HL-60 (cell line): ENCODE data around the gene SRGAP3.

Experiments
- DNase-seq, 2 experiments: peaks; one replicate each; pipeline ENCODE4 v3.0.0-alpha.2; 2010 to 2020; ENCODE audit warnings: low read depth in 1 of 2, low spot score in 1 of 2
- H3K27ac ChIP-seq: fragments of 250-450 bp; sonication (Bioruptor Pico); replicated peaks from 2 replicates; pipeline ENCODE4 v1.5.1; 2020; ENCODE audit warnings: mild to moderate bottlenecking, moderate library complexity
- H3K27me3 ChIP-seq: fragments of 250-450 bp; sonication (Bioruptor Pico); 2 replicates; pipeline ENCODE4 v1.5.1; 2021; ENCODE audit warnings: mild to moderate bottlenecking, moderate library complexity; ENCODE audit not compliant: insufficient read depth, poor library complexity, severe bottlenecking
- H3K4me3 ChIP-seq: replicated peaks from 2 replicates; pipeline ENCODE4 v1.5.1; 2011; ENCODE audit warnings: mild to moderate bottlenecking, control low read depth, low read length; ENCODE audit not compliant: insufficient read depth
- GABPA ChIP-seq: IDR thresholded peaks from 2 replicates; pipeline ENCODE4 v1.6.1; 2012; ENCODE audit warnings: low read depth
- POLR2AphosphoS5 ChIP-seq: IDR thresholded peaks from 2 replicates; pipeline ENCODE4 v1.6.1; 2012; ENCODE audit warnings: low read depth
- SPI1 ChIP-seq: IDR thresholded peaks from 2 replicates; pipeline ENCODE4 v1.6.1; 2012; ENCODE audit warnings: low read depth, mild to moderate bottlenecking, borderline replicate concordance
- TF ChIP-seq, protein P1 (sequence below): IDR thresholded peaks from 2 replicates; pipeline ENCODE4 v1.6.1; 2012; ENCODE audit warnings: low read depth; ENCODE audit not compliant: insufficient replicate concordance
- TF ChIP-seq, protein P2 (sequence below): IDR thresholded peaks from one replicate; pipeline ENCODE4 v1.5.1; 2011; ENCODE audit warnings: low read length, control low read depth, inconsistent platforms; ENCODE audit not compliant: insufficient read depth

SRGAP3 gene

DNA sequence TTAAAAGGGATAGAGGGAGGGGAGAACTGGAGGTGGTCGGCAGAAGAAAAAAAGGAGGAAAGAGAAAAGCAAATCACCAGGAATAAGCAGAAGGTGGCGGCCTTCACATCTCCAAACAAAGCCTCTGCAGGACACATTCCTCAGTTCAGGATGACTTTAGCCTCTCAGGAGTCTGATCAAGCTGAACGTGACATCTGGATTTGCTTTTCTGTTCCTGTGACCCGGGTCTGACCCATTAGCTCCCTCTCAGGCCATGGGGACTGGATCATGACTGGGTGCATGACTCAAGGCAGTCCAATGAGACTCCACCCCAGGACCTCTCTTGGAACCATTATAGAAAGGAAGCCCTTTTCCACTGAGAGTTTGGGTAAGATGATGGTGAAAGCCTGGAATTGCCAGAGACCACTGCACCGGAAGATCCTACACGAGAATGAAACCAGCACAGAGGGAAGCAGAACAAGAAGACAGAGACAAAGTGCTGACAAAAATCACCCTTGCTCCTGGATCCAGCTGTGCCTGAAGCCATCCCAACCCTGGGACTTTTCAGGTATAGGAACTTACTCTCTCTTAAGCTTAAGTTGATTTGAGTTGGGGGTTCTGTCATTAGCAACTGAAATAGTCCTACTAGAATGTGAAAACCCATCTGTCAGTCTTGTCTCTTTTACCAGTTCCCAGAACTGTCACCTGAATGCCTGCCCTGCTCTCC lies 240.7 kb downstream of the SRGAP3 start:
- Histone ChIP-seq H3K4me3 (no peak overlapping the region), H3K27ac (no peak overlapping the region), H3K27me3 (no peaks in the 10 kb centered on the region)
- no peak for DNase-seq
- TF ChIP-seq SPI1 (no peak), POLR2AphosphoS5 (no peak), GABPA (no peak)
- TF ChIP-seq, protein P1, sequence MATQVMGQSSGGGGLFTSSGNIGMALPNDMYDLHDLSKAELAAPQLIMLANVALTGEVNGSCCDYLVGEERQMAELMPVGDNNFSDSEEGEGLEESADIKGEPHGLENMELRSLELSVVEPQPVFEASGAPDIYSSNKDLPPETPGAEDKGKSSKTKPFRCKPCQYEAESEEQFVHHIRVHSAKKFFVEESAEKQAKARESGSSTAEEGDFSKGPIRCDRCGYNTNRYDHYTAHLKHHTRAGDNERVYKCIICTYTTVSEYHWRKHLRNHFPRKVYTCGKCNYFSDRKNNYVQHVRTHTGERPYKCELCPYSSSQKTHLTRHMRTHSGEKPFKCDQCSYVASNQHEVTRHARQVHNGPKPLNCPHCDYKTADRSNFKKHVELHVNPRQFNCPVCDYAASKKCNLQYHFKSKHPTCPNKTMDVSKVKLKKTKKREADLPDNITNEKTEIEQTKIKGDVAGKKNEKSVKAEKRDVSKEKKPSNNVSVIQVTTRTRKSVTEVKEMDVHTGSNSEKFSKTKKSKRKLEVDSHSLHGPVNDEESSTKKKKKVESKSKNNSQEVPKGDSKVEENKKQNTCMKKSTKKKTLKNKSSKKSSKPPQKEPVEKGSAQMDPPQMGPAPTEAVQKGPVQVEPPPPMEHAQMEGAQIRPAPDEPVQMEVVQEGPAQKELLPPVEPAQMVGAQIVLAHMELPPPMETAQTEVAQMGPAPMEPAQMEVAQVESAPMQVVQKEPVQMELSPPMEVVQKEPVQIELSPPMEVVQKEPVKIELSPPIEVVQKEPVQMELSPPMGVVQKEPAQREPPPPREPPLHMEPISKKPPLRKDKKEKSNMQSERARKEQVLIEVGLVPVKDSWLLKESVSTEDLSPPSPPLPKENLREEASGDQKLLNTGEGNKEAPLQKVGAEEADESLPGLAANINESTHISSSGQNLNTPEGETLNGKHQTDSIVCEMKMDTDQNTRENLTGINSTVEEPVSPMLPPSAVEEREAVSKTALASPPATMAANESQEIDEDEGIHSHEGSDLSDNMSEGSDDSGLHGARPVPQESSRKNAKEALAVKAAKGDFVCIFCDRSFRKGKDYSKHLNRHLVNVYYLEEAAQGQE = no peak
- TF ChIP-seq, protein P2, sequence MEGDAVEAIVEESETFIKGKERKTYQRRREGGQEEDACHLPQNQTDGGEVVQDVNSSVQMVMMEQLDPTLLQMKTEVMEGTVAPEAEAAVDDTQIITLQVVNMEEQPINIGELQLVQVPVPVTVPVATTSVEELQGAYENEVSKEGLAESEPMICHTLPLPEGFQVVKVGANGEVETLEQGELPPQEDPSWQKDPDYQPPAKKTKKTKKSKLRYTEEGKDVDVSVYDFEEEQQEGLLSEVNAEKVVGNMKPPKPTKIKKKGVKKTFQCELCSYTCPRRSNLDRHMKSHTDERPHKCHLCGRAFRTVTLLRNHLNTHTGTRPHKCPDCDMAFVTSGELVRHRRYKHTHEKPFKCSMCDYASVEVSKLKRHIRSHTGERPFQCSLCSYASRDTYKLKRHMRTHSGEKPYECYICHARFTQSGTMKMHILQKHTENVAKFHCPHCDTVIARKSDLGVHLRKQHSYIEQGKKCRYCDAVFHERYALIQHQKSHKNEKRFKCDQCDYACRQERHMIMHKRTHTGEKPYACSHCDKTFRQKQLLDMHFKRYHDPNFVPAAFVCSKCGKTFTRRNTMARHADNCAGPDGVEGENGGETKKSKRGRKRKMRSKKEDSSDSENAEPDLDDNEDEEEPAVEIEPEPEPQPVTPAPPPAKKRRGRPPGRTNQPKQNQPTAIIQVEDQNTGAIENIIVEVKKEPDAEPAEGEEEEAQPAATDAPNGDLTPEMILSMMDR = no peak

DNA sequence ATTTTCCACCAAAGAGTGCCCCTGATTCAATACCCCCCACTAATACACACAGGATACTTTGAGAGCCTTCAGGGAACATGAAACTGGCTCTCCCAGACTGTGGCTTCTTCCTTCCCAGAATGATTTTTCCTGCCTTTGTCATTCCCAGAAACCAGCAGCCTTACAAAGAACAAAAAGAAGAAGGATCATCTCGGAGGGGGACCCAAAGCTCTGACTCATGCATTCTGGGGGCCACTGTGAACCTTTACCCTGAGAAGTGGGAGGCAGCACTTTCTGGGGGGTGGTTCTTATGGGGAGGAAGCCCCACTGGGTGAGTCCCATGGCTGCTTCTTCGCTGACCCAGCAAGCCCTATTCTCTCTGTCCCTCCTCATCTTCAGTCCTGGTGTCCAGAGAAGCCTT lies 241.5 kb downstream of the SRGAP3 start:
- no peak for DNase-seq
- Histone ChIP-seq H3K27me3 (no peaks in the 10 kb centered on the region), H3K4me3 (no peak overlapping the region), H3K27ac (no peak overlapping the region)
- TF ChIP-seq GABPA (no peak), SPI1 (no peak), POLR2AphosphoS5 (no peak)
- TF ChIP-seq, protein P1 = no peak
- TF ChIP-seq, protein P2 = no peak

DNA sequence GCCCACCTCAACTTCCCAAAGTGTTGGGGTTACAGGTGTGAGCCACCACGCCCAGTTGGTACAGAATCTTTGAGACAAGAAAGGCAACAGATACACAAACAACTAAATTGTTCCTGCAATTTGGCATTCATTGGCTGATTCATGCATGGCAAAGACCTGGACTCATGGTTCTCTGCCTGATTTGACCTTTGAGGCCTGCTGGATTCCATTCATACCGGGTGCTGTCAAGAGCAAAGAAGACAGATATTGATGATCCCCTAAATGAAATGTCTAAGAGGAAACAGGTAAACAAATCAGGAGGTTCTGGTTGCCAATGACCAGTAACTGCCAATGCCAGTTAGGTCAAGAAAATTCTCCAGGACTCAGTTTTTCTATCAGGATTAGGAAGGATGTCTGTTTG lies 242.2 kb downstream of the SRGAP3 start:
- peaks cover 4% of the 10 kb centered on the region for H3K27me3 ChIP-seq
- no peak overlapping the region for H3K27ac ChIP-seq
- TF ChIP-seq POLR2AphosphoS5 = no peak
- TF ChIP-seq, protein P2 = no peak
- no peak for TF ChIP-seq SPI1
- TF ChIP-seq GABPA = no peak
- TF ChIP-seq, protein P1 = no peak
- DNase-seq = no peak
- no peak overlapping the region for H3K4me3 ChIP-seq
